Iris pigment epithelial cell (primary cell): ENCODE data around the gene PLPP1.

Experiments
- DNase-seq: peaks from one replicate; pipeline ENCODE4 v3.0.0-alpha.2; 2011; ENCODE audit warnings: low read depth

The PLPP1 gene

DNA sequence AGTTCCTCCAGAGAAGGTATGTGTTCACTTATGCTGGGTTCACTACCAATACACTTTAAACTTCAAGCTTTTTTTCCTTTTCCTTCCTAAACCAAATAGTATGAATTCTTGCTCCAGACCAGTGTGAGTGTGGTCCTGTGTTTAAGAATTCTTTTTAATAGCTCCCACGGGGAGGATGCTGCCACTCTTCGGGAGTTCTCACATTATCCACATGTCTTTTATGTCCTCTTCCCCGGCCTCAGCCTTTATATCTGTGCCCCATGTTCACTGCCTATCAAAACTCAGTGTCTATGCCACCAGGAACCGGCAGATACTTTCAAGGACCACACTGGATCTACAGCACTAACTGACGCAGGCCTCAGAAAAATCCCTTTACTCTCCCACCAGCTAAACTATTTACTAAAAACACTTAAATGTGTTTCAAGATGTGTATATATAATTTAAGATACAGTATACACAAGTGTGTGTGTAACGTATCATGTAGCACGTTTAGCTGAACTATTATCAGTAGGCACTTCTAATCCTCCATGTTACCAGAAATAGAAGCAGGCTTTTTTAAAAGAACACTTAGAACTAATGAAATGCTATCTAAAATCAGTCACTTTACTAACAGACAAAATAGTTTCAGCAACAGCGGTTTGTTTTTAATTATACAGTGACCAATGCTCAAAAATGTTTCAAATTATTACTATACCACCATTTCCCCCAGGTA, 88.0 kb downstream of the PLPP1 start:
- no peak for DNase-seq

GRCh38 chr5:55445791-55446190, 89.0 kb downstream of the PLPP1 start:
- no peak for DNase-seq

- no peak for DNase-seq
Observed at GRCh38 chr5:55441954-55442353, 92.8 kb downstream of the PLPP1 start.

- DNase-seq: no peak
Observed at GRCh38 chr5:55441107-55441771, 93.5 kb downstream of the PLPP1 start.

GRCh38 chr5:55440188-55440646, 94.5 kb downstream of the PLPP1 start:
- DNase-seq: peak; percentile 79

DNA sequence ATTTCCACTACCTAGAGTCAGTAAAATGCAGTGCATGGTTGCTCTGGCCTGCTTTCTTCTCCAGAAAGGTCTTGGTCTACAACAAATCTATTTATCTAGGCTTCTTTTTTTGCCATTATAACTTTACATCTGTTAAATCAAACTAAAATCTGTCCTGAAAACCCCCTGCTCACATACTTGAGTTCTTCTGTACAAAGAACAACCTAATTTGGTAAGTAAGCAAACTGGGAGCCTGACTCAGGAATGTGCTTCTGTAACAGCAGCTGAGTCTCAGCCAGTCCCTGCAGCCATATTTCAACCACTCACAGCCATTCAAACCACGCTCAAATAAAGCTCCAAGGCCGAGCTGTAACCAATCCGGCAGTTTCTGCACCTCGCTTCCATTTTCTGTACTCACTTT, 95.8 kb downstream of the PLPP1 start:
- peak; percentile 89 for DNase-seq

DNA sequence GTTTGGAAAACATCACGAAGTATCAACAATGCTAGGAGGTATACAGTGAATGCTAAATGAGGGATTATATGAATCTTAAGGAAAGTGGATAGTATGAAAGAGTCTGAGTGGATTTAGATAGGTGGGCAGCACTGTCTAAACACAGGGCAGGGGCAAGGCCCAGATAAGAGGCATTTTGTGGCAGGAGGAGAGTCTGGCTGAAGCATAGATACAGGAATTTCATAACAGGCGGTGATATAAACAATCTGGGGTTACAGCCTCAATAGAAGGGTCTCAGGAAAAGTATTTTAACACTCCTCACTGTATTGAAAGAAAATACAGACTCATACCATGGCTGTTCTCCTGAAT, 96.9 kb downstream of the PLPP1 start:
- DNase-seq: no peak

- peak; percentile 37 for DNase-seq
Observed at GRCh38 chr5:55437452-55437851, 97.3 kb downstream of the PLPP1 start.

- DNase-seq: no peak
Observed at GRCh38 chr5:55432549-55432948, 102.2 kb downstream of the PLPP1 start.

- DNase-seq: no peak
Observed at GRCh38 chr5:55429613-55430253, 105.0 kb downstream of the PLPP1 start.

GRCh38 chr5:55429221-55429612, 105.5 kb downstream of the PLPP1 start:
- no peak for DNase-seq

DNA sequence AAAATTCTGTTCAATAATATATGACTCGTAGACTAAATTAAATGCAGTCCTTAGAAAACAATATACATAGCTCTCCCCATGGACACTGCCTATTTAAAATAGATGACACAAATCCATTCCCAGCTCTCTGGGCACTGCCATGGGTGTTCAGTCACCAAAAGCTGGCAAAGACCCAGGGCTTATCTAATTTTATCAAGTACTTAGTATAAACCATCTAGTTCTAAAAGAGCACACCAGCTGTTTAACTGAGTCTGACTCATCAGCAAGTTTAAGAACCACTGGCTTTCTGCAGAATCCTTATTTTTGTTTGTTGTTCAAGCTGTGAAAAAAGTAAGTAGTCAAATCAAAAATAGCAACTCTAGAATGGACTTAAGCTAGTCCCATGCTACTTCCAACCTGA, 107.6 kb downstream of the PLPP1 start:
- peak; percentile 82 for DNase-seq

DNA sequence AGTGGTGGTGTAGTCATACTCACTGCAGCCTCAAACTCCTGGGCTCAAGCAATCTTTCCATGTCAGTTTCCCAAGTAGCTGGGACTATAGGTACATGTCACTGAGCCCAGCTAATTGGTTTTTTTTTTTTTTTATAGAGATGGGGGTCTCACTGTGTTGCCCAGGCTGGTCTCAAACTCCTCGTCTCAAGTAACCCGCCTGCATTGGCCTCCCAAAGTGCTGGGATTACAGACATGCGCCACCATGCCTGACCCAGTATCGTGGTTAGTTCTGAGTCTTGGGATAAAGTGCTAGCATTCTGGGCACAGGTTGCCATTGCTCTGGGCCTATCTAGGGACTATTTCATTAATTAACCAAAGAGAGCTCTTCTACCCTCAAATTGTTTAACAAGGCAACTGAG, 108.3 kb downstream of the PLPP1 start:
- no peak for DNase-seq

DNA sequence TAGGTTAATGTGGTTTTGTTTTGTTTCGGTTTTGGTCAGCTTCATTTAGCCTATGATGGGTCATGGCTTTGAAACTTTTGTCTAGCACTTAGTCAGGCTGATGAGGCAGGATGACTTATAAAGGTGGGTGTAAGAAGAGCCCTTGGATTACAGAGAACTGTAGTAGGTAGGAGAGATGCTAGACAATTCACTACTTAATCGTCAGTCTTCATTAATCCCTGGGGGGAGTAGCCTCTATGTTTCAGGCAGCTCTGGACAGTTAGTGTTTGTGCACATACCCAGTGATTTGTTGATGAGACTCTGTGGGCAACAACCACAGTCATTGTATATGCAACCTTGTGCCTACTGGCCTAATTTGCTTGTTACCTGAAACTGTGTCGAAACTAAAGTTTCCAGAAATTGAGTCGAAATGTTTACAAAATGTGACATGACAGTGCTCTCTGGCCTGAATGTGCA, 113.7 kb downstream of the PLPP1 start:
- peak; percentile 46 for DNase-seq

GRCh38 chr5:55418994-55419968, 115.5 kb downstream of the PLPP1 start:
- peak; percentile 79 for DNase-seq

DNA sequence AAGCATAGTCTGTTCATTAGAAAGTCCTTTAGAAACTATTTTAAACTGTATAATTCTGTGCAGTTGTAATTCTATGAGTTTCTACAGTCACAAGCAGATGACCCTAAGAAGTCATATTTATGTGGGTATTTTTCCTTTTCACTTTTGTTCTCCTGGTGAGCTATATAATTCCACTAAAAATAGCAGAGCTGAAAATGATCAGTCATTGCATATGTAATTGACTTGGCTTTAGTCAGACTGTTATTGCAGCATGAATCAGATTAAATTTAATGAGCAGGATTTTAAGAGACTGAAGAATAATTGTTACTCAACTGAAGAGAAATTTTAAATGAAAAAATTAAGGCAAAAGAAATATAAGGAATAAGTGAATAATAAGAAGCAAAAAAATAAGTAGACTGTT, 118.5 kb downstream of the PLPP1 start:
- no peak for DNase-seq

GRCh38 chr5:55415071-55415470, 119.7 kb downstream of the PLPP1 start:
- DNase-seq: no peak

GRCh38 chr5:55413644-55414043, 121.1 kb downstream of the PLPP1 start:
- DNase-seq: no peak

DNA sequence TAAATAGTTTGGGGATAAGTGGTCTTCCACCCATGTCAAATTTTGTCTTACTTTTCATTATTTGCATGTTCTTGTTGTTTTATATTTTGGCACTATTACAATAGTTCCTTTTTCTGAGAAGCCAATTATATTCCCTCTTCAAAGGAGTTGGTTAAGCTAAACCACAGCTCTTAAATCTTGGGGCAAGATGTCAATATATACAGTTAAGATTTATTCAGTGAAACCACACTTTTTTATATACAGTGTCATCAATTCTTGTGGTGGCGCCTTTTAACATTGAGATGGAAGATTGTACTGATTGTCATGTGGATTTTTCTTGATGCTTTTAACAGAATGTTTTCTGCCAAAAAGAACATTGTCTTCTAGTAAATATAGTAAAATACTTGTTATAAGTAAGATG, 122.9 kb downstream of the PLPP1 start:
- DNase-seq: no peak

GRCh38 chr5:55410845-55411244, 123.9 kb downstream of the PLPP1 start:
- no peak for DNase-seq

DNA sequence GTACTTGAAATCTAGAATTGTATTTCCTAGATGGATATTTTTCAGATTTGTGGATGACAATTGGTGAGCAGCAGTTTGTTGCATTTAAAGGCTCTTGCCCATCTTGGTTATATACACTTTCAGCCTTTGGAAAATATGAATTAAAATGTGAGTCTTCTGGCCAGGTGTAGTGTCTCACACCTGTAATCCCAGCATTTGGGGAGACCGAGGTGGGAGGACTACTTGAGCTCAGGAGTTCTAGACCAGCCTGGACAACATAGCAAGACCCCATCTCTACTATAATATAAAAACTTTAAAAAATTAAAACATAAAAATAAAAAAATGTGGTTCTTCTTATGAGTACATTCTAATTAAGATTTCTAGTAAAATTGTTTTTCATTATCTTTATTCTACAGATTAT, 125.0 kb downstream of the PLPP1 start:
- DNase-seq: no peak

- peak; percentile 46 for DNase-seq
Observed at GRCh38 chr5:55407984-55408383, 126.8 kb downstream of the PLPP1 start.
